GM12878 (cell line): ENCODE measurements around the gene SPARC. TPM values are rescaled to one million over a fixed set of nuclear protein-coding genes. Genes with fewer than 3 reads are reported as not detected.

Source experiments
- ATAC-seq: fragments of 200-7000 bp; cut with Tn5 transposase; 3 replicates; pipeline ENCODE4 v1.9.1; 2020; ENCODE audit warnings: mild to moderate bottlenecking, moderate library complexity
- BruUV-seq: library from RNA; stranded (reverse); fragments of 400-500 nt; replicated peaks from 2 replicates; lab custom pipeline; 2021; lab: Mats Ljungman, UMichigan
- CTCF ChIA-PET: fragments of 300-600 bp; sonication (Branson Sonifier 250); formaldehyde crosslinking; extraction: SDS; loops from one replicate; lab custom pipeline; 2021; ENCODE audit warnings: inconsistent platforms; lab: Yijun Ruan, JAX
- POLR2A ChIA-PET: fragments of 350-600 bp; formaldehyde crosslinking; extraction: SDS; loops from one replicate; lab custom pipeline; 2021; ENCODE audit warnings: inconsistent platforms; lab: Charles Lee
- RAD21 ChIA-PET: fragments of 300-600 bp; sonication (Branson Sonifier 250); formaldehyde crosslinking; loops from one replicate; lab custom pipeline; 2023; ENCODE audit warnings: antibody characterized with exemption; ENCODE audit not compliant: unreplicated experiment; lab: Charles Lee
- SMC1A ChIA-PET: fragments of 300-600 bp; sonication (Branson Sonifier 250); formaldehyde crosslinking; loops from one replicate; lab custom pipeline; 2023; ENCODE audit not compliant: unreplicated experiment, uncharacterized antibody; lab: Charles Lee
- DNase-seq: peaks from one replicate; pipeline ENCODE4 v3.0.0-alpha.2; 2011; ENCODE audit warnings: low read depth, low spot score
- FAIRE-seq: peaks from 3 replicates; lab custom pipeline; 2011; peaks lifted over from hg19 to GRCh38; lab: Jason Lieb, UNC
- H2AFZ ChIP-seq: 2 replicates; pipeline ENCODE4 v1.6.0; 2011; ENCODE audit warnings: low read depth, low read length, control low read depth; ENCODE audit not compliant: control insufficient read depth
- H3K27ac ChIP-seq: 2 replicates; pipeline ENCODE4 v1.5.1; 2011; ENCODE audit warnings: control low read depth; ENCODE audit not compliant: control insufficient read depth, insufficient read depth
- H3K27me3 ChIP-seq, 2 experiments: replicated peaks in 1 of 2; 2 replicates each; pipeline versions ENCODE4 v1.6.0 to v1.6.1; 2011; ENCODE audit warnings: low read length in 1 of 2; ENCODE audit not compliant: control insufficient read depth in 2 of 2, insufficient read depth in 2 of 2
- H3K36me3 ChIP-seq, 2 experiments: 2 replicates each; pipeline ENCODE4 v1.5.1; 2011; ENCODE audit warnings: low read length in 1 of 2; ENCODE audit not compliant: control insufficient read depth in 2 of 2, insufficient read depth in 2 of 2
- H3K4me1 ChIP-seq: 2 replicates; pipeline ENCODE4 v1.6.1; 2011; ENCODE audit warnings: mild to moderate bottlenecking, low read length, moderate library complexity, mixed read lengths; ENCODE audit not compliant: control insufficient read depth, insufficient read depth
- H3K4me2 ChIP-seq: 2 replicates; pipeline ENCODE4 v1.6.0; 2011; ENCODE audit warnings: control low read depth; ENCODE audit not compliant: control insufficient read depth, insufficient read depth
- H3K4me3 ChIP-seq: fragments of 200-600 bp; sonication (generic); 2 replicates; pipeline ENCODE4 v1.5.1; 2016
- H3K79me2 ChIP-seq: 2 replicates; pipeline ENCODE4 v1.6.0; 2011; ENCODE audit warnings: low read length; ENCODE audit not compliant: control insufficient read depth, insufficient read depth
- H3K9ac ChIP-seq: 2 replicates; pipeline ENCODE4 v1.8.0; 2011; ENCODE audit warnings: low read length, control low read depth, mixed read lengths; ENCODE audit not compliant: control insufficient read depth, insufficient read depth
- H3K9me3 ChIP-seq: replicated peaks from 3 replicates; pipeline ENCODE4 v1.5.1; 2011; ENCODE audit warnings: mild to moderate bottlenecking, low read length; ENCODE audit not compliant: control insufficient read depth, insufficient read depth
- H4K20me1 ChIP-seq: 2 replicates; pipeline ENCODE4 v1.6.0; 2011; ENCODE audit not compliant: control insufficient read depth, insufficient read depth
- FOXK2 ChIP-seq: fragments of 450-650 bp; IDR thresholded peaks from 2 replicates; pipeline ENCODE4 v1.6.1; 2017; ENCODE audit warnings: mild to moderate bottlenecking, moderate library complexity
- GATAD2B ChIP-seq: fragments of 450-650 bp; conservative IDR thresholded peaks from 2 replicates; pipeline ENCODE4 v1.6.1; 2017; ENCODE audit warnings: low read depth, mild to moderate bottlenecking, moderate library complexity
- MEF2B ChIP-seq: fragments of 450-650 bp; IDR thresholded peaks from 2 replicates; pipeline ENCODE4 v1.6.1; 2018; ENCODE audit warnings: mild to moderate bottlenecking, moderate library complexity; ENCODE audit not compliant: partially characterized antibody, poor library complexity, severe bottlenecking
- NFXL1 ChIP-seq: fragments of 450-650 bp; IDR thresholded peaks from 2 replicates; pipeline ENCODE4 v1.6.1; 2017; ENCODE audit warnings: antibody characterized with exemption, mild to moderate bottlenecking, borderline replicate concordance
- NFYB ChIP-seq: IDR thresholded peaks from 2 replicates; pipeline ENCODE4 v1.6.1; 2011; ENCODE audit warnings: low read depth, mild to moderate bottlenecking, low read length, improper control_type of control experiment, moderate library complexity; ENCODE audit not compliant: insufficient read depth
- RUNX3 ChIP-seq: IDR thresholded peaks from 2 replicates; pipeline ENCODE4 v1.6.1; 2012; ENCODE audit warnings: low read length, inconsistent platforms
- TAF1 ChIP-seq: IDR thresholded peaks from 2 replicates; pipeline ENCODE4 v1.6.1; 2011; ENCODE audit warnings: mild to moderate bottlenecking, low read depth, low read length, borderline replicate concordance
- WRNIP1 ChIP-seq: IDR thresholded peaks from 2 replicates; pipeline ENCODE4 v1.6.1; 2011; ENCODE audit warnings: low read depth, low read length, improper control_type of control experiment, borderline replicate concordance
- ZBED1 ChIP-seq: IDR thresholded peaks from 2 replicates; pipeline ENCODE4 v1.6.1; 2016; ENCODE audit warnings: borderline replicate concordance
- ZNF274 ChIP-seq: IDR thresholded peaks from one replicate; pipeline ENCODE4 v1.8.0; 2011; ENCODE audit not compliant: insufficient read length, insufficient read depth
- WGBS: methylation state at CpG from one replicate; pipeline ENCODE4 v1.1.6; 2016; ENCODE audit warnings: low lambda C conversion rate; ENCODE audit not compliant: insufficient replicate concordance, insufficient coverage; ENCODE audit errors: missing lambda C conversion rate; 5-methylcytosine and 5-hydroxymethylcytosine counted together
- in situ Hi-C: fragments of 300-500 bp; cut with MboI; formaldehyde crosslinking; loops from 9 replicates; pipeline ENCODE4 v1.14.3; 2018; ENCODE audit warnings: mixed read lengths
- intact Hi-C: fragments of 100-400 bp; cut with micrococcal nuclease; formaldehyde crosslinking; loops from one replicate; pipeline ENCODE4 v1.14.2; 2022; ENCODE audit not compliant: unreplicated experiment
- polyA plus RNA-seq, 11 experiments: library from polyadenylated mRNA; depleted of rRNA in 4 of 11; unstranded in 6 of 11; stranded (reverse) in 5 of 11; fragments of >200 nt; fragmentation: Nextera tagmentation in 4 of 11; fragmentation: Illumina TruSeq in 1 of 11; extraction: Ambion mirVana in 4 of 11; extraction: Trizol in 1 of 11; gene quantifications; 1 replicate in 1 of 11; 2 replicates in 10 of 11; pipeline versions ENCODE4 v1.2.1 to v1.2.3, GENCODE V29; 2011 to 2016; ENCODE audit warnings: inconsistent platforms in 2 of 11, missing spikeins in 2 of 11, low read depth in 1 of 11
- total RNA-seq, 4 experiments: library from RNA; depleted of rRNA in 3 of 4; stranded (reverse); fragments of >200 nt in 3 of 4; fragmentation: Illumina TruSeq in 1 of 4; extraction: Trizol in 1 of 4; gene quantifications; 2 replicates each; pipeline versions ENCODE4 v1.2.1 to v1.2.3, GENCODE V29; 2013 to 2021
- TF ChIP-seq, protein P1 (sequence below): fragments of 150-350 bp; IDR thresholded peaks from 2 replicates; pipeline ENCODE4 v1.6.1; 2014; ENCODE audit warnings: mild to moderate bottlenecking, low read depth, low read length
- TF ChIP-seq, protein P2 (sequence below): fragments of 450-650 bp; IDR thresholded peaks from 2 replicates; pipeline ENCODE4 v1.6.1; 2017; ENCODE audit warnings: antibody characterized with exemption, mild to moderate bottlenecking, moderate library complexity
- TF ChIP-seq, protein P3 (sequence below): fragments of 450-650 bp; IDR thresholded peaks from 2 replicates; pipeline ENCODE4 v1.6.1; 2016; ENCODE audit warnings: mild to moderate bottlenecking, moderate library complexity, borderline replicate concordance
- TF ChIP-seq, protein P4 (sequence below): fragments of 450-650 bp; IDR thresholded peaks from 2 replicates; pipeline ENCODE4 v1.6.1; 2017; ENCODE audit warnings: borderline replicate concordance

SPARC gene
- total and polyA plus RNA-seq, 10 of the 15 experiments (the other 5 are each of a cell fraction or from before 2014, with no cell fraction given): 29.6 to 154 (median 57.0) TPM

DNA sequence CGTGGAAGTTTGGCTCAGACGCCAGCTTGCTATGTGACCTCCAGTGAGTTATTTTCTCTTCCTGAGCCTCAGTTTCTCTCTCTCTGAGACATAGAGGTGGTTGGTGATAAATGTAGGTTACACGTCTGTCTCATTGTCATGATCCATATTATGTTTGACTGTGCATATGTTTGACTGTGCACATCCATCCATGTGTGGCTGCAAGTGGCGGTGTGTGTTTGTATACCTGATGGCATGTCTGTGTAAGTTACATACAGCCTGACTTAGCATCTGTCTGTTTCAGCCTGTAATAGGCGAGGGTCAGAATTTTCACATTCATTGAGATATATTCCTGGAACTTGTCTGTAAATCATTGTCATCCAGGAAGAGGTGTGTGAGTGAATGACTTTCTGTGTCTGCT is 3.3 kb downstream of the SPARC start:
- no TSS peak for BruUV-seq
- DNase-seq: no peak
- H3K9me3 ChIP-seq: no peaks in the 10 kb centered on the region
- WGBS: 82% methylated on average over 5 of the region's 5 CpGs
- RAD21 ChIA-PET: interaction anchor here (1.2 to 1.3 kb wide), 2 partner anchors 37 to 57 kb away, joined by 4 read pairs; no protein-coding TSS in a partner anchor
- CTCF ChIA-PET: interaction anchor here (0.6 to 4.5 kb wide), 5 partner anchors 8 to 367 kb away, joined by 3 to 23 read pairs (median 5); no protein-coding TSS in a partner anchor
- peak overlapping the region; percentile 62 for H3K4me2 ChIP-seq
- no peaks in the 10 kb centered on the region for H4K20me1 ChIP-seq
- H2AFZ ChIP-seq: no peak overlapping the region
- no peak overlapping the region for H3K9ac ChIP-seq
- in situ Hi-C loops (no loop called here), intact Hi-C loops (no loop called here)
- H3K27ac ChIP-seq: no peak overlapping the region; the same call in 1 of the 2 replicates
- peaks cover 34% of the 10 kb centered on the region for H3K79me2 ChIP-seq
- H3K4me1 ChIP-seq: peaks cover 10% of the 10 kb centered on the region
- H3K4me3 ChIP-seq: no peak overlapping the region
- no peak for FAIRE-seq
- H3K27me3 ChIP-seq: no peaks in the 10 kb centered on the region
- no peak for ATAC-seq
- SMC1A ChIA-PET: interaction anchor here (1.0 to 1.9 kb wide), 5 partner anchors 13 to 38 kb away, joined by 3 to 9 read pairs (median 5); no protein-coding TSS in a partner anchor
- POLR2A ChIA-PET: interaction anchor here (1.6 kb wide), 1 partner anchor 8 kb away, joined by 7 read pairs; no protein-coding TSS in a partner anchor
- H3K36me3 ChIP-seq: 0 out of 4 replicates have a peak, but pooled peaks cover 0 to 3% of the 10 kb centered on the region in 2 experiments
- TF ChIP-seq NFYB (no peak), GATAD2B (no peak), FOXK2 (no peak), NFXL1 (no peak), ZNF274 (no peak), RUNX3 (no peak), ZBED1 (no peak), MEF2B (no peak), WRNIP1 (no peak), TAF1 (no peak)
- TF ChIP-seq, protein P1, sequence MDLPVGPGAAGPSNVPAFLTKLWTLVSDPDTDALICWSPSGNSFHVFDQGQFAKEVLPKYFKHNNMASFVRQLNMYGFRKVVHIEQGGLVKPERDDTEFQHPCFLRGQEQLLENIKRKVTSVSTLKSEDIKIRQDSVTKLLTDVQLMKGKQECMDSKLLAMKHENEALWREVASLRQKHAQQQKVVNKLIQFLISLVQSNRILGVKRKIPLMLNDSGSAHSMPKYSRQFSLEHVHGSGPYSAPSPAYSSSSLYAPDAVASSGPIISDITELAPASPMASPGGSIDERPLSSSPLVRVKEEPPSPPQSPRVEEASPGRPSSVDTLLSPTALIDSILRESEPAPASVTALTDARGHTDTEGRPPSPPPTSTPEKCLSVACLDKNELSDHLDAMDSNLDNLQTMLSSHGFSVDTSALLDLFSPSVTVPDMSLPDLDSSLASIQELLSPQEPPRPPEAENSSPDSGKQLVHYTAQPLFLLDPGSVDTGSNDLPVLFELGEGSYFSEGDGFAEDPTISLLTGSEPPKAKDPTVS: no peak
- TF ChIP-seq, protein P2, sequence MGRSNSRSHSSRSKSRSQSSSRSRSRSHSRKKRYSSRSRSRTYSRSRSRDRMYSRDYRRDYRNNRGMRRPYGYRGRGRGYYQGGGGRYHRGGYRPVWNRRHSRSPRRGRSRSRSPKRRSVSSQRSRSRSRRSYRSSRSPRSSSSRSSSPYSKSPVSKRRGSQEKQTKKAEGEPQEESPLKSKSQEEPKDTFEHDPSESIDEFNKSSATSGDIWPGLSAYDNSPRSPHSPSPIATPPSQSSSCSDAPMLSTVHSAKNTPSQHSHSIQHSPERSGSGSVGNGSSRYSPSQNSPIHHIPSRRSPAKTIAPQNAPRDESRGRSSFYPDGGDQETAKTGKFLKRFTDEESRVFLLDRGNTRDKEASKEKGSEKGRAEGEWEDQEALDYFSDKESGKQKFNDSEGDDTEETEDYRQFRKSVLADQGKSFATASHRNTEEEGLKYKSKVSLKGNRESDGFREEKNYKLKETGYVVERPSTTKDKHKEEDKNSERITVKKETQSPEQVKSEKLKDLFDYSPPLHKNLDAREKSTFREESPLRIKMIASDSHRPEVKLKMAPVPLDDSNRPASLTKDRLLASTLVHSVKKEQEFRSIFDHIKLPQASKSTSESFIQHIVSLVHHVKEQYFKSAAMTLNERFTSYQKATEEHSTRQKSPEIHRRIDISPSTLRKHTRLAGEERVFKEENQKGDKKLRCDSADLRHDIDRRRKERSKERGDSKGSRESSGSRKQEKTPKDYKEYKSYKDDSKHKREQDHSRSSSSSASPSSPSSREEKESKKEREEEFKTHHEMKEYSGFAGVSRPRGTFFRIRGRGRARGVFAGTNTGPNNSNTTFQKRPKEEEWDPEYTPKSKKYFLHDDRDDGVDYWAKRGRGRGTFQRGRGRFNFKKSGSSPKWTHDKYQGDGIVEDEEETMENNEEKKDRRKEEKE: no peak
- TF ChIP-seq, protein P3, sequence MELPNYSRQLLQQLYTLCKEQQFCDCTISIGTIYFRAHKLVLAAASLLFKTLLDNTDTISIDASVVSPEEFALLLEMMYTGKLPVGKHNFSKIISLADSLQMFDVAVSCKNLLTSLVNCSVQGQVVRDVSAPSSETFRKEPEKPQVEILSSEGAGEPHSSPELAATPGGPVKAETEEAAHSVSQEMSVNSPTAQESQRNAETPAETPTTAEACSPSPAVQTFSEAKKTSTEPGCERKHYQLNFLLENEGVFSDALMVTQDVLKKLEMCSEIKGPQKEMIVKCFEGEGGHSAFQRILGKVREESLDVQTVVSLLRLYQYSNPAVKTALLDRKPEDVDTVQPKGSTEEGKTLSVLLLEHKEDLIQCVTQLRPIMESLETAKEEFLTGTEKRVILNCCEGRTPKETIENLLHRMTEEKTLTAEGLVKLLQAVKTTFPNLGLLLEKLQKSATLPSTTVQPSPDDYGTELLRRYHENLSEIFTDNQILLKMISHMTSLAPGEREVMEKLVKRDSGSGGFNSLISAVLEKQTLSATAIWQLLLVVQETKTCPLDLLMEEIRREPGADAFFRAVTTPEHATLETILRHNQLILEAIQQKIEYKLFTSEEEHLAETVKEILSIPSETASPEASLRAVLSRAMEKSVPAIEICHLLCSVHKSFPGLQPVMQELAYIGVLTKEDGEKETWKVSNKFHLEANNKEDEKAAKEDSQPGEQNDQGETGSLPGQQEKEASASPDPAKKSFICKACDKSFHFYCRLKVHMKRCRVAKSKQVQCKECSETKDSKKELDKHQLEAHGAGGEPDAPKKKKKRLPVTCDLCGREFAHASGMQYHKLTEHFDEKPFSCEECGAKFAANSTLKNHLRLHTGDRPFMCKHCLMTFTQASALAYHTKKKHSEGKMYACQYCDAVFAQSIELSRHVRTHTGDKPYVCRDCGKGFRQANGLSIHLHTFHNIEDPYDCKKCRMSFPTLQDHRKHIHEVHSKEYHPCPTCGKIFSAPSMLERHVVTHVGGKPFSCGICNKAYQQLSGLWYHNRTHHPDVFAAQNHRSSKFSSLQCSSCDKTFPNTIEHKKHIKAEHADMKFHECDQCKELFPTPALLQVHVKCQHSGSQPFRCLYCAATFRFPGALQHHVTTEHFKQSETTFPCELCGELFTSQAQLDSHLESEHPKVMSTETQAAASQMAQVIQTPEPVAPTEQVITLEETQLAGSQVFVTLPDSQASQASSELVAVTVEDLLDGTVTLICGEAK: no peak
- TF ChIP-seq, protein P4, sequence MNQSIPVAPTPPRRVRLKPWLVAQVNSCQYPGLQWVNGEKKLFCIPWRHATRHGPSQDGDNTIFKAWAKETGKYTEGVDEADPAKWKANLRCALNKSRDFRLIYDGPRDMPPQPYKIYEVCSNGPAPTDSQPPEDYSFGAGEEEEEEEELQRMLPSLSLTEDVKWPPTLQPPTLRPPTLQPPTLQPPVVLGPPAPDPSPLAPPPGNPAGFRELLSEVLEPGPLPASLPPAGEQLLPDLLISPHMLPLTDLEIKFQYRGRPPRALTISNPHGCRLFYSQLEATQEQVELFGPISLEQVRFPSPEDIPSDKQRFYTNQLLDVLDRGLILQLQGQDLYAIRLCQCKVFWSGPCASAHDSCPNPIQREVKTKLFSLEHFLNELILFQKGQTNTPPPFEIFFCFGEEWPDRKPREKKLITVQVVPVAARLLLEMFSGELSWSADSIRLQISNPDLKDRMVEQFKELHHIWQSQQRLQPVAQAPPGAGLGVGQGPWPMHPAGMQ: no peak
